ENCODE results near the gene AK1. TPM values are rescaled to one million over a fixed set of nuclear protein-coding genes. Genes with fewer than 3 reads are reported as not detected.

AK1 gene
- total and polyA plus RNA-seq, 2 of the 13 experiments (the other 11 are each of a cell fraction or from before 2014, with no cell fraction given): 19.1 to 32.8 TPM

- TF ChIP-seq ZNF616 (CRISPR knock-in tag; IDR thresholded peaks at IDR 0.05; ENCODE audit: low read depth) (no peak), HOXA3 (CRISPR knock-in tag; IDR thresholded peaks at IDR 0.05) (peak; percentile 25; the same call in 1 of the 2 replicates), ZNF335 (CRISPR knock-in tag; IDR thresholded peaks at IDR 0.05) (0 out of 2 replicates have a peak, but pooled peaks have one; percentile 11), PPARG (CRISPR knock-in tag; conservative IDR thresholded peaks at IDR 0.05) (no peak), ZNF792 (CRISPR knock-in tag; IDR thresholded peaks at IDR 0.05) (no peak), ZNF850 (CRISPR knock-in tag; conservative IDR thresholded peaks at IDR 0.05) (no peak), YY1 (IDR thresholded peaks at IDR 0.05; ENCODE audit: insufficient read depth, insufficient replicate concordance, low read depth, low read length) (peak; percentile 65), ARHGAP35 (CRISPR knock-in tag; IDR thresholded peaks at IDR 0.05; ENCODE audit: borderline replicate concordance) (no peak), ZNF350 (CRISPR knock-in tag; IDR thresholded peaks at IDR 0.05; ENCODE audit: borderline replicate concordance, low read depth) (0 out of 2 replicates have a peak, but pooled peaks have one; percentile 11), HNRNPH1 (optimal IDR thresholded peaks at IDR 0.05; ENCODE audit: low read depth, low read length) (no peak), ZNF382 (CRISPR knock-in tag; IDR thresholded peaks at IDR 0.05; ENCODE audit: borderline replicate concordance) (no peak), SAP130 (CRISPR knock-in tag; IDR thresholded peaks at IDR 0.05; ENCODE audit: low read depth) (peak; percentile 39; the same call in 1 of the 2 replicates), THAP11 (CRISPR knock-in tag; IDR thresholded peaks at IDR 0.05) (peak; percentile 53; the same call in 1 of the 2 replicates), ZBTB7A (CRISPR knock-in tag; IDR thresholded peaks at IDR 0.05) (peak; percentile 81; the same call in 1 of the 2 replicates), NCOA1 (CRISPR knock-in tag; IDR thresholded peaks at IDR 0.05) (no peak), ETS1 (CRISPR knock-in tag; IDR thresholded peaks at IDR 0.05) (no peak), ZFP41 (CRISPR knock-in tag; IDR thresholded peaks at IDR 0.05; ENCODE audit: borderline replicate concordance) (no peak), SOX6 (IDR thresholded peaks at IDR 0.05) (no peak), SOX6 (CRISPR knock-in tag; IDR thresholded peaks at IDR 0.05) (no peak), HNRNPK (IDR thresholded peaks at IDR 0.05; ENCODE audit: low read depth, low read length, poor library complexity, severe bottlenecking) (peak; percentile 76), ZNF615 (CRISPR knock-in tag; IDR thresholded peaks at IDR 0.05; ENCODE audit: borderline replicate concordance) (no peak), AGO1 (IDR thresholded peaks at IDR 0.05; ENCODE audit: low read depth, low read length, poor library complexity, severe bottlenecking) (peak; percentile 36), RXRA (CRISPR knock-in tag; IDR thresholded peaks at IDR 0.05) (no peak), ZNF263 (CRISPR knock-in tag; IDR thresholded peaks at IDR 0.05) (no peak; the same call in 1 of the 2 replicates), TMF1 (CRISPR knock-in tag; IDR thresholded peaks at IDR 0.05; ENCODE audit: low read depth) (peak; percentile 57; the same call in 1 of the 2 replicates), HNRNPLL (IDR thresholded peaks at IDR 0.05; ENCODE audit: low read depth, low read length, poor library complexity, severe bottlenecking) (peak; percentile 19)
- TF ChIP-seq, protein P1, sequence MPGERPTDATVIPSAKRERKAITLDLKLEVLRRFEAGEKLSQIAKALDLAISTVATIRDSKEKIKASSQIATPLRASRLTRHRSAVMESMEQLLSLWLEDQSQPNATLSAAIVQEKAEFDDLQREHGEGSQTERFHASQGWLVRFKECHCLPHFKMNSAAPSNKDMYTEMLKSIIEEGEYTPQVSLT (CRISPR knock-in tag; IDR thresholded peaks at IDR 0.05; ENCODE audit: borderline replicate concordance, low read depth): no peak
- TF ChIP-seq, protein P2, sequence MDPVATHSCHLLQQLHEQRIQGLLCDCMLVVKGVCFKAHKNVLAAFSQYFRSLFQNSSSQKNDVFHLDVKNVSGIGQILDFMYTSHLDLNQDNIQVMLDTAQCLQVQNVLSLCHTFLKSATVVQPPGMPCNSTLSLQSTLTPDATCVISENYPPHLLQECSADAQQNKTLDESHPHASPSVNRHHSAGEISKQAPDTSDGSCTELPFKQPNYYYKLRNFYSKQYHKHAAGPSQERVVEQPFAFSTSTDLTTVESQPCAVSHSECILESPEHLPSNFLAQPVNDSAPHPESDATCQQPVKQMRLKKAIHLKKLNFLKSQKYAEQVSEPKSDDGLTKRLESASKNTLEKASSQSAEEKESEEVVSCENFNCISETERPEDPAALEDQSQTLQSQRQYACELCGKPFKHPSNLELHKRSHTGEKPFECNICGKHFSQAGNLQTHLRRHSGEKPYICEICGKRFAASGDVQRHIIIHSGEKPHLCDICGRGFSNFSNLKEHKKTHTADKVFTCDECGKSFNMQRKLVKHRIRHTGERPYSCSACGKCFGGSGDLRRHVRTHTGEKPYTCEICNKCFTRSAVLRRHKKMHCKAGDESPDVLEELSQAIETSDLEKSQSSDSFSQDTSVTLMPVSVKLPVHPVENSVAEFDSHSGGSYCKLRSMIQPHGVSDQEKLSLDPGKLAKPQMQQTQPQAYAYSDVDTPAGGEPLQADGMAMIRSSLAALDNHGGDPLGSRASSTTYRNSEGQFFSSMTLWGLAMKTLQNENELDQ (CRISPR knock-in tag; IDR thresholded peaks at IDR 0.05; ENCODE audit: borderline replicate concordance): no peak
Measured at GRCh38 chr9:127899128-127899943, 21.9 kb upstream of the AK1 start, which contains the start of gene ST6GALNAC6 (continued).

Measured in HepG2 (cell line).